GM18861 (cell line): ENCODE measurements around the gene FAAP20.

Source experiments
- ATAC-seq: cut with Tn5 transposase; IDR thresholded peaks from one replicate; pipeline ENCODE4 v1.9.1; 2021; ENCODE audit not compliant: unreplicated experiment

The FAAP20 gene

DNA sequence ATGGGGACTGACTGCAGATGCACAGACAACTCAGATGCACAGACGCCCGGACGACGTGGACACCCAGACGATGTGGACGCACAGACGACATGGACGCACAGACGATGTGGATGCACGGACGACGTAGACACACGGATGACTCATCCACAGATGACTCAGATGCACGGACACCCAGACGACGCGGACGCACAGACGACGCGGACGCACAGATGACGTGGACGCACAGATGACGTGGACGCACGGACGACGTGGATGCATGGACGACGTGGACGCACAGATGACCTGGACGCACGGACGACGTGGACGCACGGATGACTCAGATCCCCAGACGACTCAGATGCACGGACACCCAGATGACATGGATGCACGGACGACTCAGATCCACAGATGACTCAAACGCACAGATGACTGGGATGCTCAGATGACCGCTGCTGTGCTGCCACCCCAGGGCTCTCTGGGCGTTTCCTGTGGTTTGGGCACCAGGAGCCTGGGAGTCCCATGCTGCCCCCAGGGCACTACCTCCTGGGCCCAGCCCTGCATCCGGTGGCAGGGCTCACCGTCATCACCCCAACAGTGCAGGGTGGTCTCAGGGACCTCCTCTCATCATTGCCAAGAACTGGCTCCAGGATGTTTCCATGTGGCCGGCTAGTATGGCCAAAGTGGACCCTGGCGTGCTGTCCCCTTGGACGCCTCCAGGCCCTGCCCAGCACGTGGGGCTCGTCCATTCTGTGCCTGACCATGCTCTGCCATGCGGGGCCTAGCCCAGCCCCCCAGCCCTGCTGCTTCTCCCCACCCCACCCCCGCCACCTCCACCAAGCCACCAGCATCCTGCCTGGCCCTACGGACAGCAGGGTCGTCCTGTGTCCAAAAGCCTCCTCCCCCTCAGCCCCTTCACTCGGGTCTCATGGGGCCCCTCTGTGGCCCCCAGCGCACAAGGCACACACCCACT is 14.0 kb downstream of the FAAP20 start:
- no peak for ATAC-seq

DNA sequence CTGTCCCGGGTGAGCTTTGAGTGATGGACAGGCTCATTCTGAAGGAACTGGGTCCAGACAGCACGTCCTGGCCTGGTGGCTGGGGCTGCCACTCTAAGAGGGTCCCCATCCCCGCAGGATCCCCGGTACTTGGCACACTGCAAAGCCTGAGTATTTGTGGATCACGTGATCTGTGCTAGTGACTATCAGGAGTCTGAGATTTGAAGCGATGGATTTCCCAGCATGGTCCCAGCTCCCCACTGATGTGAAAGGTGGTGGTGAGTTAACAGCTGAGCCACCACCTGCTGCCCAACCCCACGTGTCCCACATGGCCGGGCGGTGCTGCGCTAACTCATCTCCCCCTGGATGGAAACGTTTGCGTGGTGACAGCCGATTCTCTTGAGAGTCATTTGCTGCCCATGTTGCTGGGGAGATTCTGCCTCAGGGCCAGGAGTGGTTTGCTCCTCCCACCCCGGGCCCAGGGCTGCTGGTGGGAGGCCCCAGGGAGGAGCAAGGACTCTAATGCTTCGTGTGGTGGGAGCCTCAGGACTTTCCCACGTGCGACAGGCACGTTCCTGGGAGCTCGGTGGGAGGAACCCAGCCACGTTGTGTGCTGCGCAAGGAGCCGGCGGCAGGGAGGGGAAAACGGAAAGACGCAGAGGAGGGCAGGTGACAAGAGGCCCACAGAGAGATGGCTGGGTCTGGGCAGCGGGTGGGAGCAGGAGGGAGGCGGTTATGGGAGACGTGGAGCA is 15.1 kb downstream of the FAAP20 start:
- no peak for ATAC-seq

DNA sequence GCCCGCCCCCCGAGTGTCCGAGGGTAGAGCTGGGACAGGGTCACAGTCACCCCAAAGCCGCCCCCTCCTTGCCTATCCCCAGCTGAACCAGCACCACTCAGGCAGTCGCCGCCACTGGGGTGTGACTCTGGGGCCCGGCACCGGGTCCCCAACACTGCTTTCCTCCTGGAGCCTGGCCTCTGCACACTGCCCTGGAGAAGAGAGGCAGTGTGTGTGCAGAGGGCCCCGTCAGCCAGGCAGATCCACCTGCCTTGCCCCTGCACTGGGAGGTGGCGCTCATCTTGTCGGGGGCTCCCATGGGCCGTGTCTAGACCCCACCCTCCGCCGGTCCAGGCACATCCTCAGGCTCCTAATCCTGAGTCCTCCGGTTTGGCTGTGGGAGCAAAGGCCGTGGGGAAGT is 15.7 kb downstream of the FAAP20 start:
- ATAC-seq = no peak

DNA sequence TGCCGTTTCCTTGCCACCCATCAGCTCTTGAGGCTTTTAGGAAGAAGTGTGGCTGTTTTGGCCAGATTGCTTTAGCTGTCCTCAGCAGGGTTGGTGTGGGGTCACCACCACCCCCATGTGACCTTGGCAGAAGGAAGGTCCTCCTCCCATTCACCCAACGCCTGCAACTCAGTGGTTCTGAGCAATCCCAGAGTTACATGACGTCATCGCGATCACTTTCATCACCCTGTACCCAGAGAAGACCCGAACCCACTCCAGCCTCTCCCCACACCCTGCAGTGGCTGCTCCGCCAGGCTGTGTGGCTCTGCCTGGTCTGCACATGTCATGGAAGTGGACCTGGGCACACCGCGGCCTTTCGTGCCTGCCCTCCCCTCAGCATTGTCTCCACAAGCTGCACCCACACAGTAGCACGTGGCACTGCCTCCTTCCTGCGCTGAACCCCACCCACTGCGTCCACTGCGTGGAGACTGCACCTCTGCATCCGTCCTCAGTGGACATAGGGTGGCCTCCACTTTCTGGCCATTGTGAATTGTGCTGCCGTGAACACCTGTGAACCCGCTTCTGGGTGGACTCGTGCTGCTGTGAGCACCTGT is 16.5 kb downstream of the FAAP20 start:
- ATAC-seq = no peak

DNA sequence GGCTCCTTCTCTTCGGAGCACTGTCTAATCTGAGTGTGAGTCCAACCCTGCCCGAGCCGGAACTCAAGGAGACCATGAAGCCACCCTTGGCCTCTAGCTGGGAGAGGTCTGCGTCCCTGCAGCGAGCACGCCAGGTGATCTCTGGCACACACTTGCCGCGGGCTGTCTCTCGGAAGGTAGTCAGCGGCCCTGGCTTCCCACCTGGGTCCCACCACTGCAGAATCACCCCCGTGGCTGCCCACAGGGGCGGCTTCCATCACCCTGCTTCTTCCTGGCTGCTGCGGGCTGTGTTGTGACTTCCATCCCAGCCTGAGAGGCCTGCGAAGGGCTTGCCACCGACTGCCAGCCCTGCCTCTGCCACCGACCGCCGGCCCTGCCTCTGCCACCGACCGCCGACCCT is 17.0 kb downstream of the FAAP20 start:
- ATAC-seq = no peak

DNA sequence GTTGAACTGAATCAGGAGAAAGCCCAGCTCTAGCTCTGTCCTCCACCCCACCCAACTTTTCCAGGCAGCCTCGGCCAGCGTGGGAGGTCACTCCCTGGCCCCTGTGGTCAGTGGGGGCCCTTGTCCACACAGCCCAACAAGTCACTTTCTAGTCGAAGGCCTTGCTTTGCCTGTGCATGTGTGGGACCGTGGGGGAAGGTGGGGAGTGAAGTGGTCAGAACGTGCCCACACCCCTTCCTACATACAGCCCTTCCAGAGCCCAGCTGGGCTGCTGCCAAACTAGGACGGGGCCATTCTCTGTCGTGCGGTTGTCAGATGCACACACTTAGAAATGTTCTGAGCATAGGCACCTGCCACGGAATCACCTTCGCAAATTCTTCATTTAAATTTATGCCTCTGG is 18.0 kb downstream of the FAAP20 start:
- ATAC-seq = no peak

DNA sequence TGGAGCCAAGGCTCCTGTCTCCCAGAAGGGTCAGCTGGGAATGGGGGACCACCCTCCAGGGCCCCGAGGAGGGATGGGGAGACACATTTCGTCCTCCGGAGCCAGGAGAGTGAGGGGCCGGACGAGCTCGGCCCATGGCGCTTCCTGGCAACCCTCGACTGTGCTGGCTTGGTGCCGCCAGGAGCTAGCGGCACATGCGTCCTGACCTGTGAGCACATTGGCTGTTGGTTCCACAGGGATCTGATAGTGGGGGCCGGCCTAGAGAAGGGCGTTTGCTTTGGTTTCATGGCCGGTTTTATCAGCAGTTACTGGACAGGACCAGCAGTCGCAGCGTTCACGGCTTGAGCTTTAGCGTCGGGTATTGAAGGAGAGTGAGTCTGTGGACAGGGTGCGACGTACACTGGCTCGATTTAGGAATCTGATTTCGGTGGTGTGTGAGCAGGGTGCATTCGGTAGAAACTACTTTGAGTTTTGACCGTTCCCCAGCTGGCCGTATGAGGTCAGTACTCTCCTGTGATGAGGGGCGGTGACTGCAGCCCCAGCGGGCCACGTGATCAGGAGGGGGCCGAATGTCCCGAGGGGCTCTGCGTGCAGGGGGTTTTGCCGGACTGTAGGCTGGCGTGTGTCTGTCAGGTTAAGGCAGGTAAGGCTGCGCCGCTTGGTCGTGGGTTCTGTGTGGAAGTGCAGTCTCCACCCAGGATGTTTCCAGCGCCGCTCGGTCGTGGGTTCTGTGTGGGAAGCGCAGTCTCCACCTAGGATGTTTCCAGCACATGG is 18.7 kb downstream of the FAAP20 start:
- no peak for ATAC-seq

DNA sequence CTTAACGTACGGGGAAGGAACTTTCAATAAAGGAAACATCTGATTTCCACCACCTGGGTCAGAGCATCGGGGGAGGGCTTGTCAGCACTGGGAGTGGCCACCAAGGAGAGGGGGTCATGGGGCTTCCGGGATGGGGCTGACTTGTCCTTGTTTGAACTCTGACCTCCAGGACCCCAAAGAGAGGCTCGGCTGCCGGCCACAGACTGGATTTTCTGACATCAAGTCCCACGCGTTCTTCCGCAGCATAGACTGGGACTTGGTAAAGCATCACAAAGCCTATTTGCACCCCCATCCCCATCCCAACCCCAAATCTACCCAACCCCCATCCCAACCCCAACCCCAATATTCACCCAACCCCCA is 19.5 kb downstream of the FAAP20 start:
- ATAC-seq = no peak

DNA sequence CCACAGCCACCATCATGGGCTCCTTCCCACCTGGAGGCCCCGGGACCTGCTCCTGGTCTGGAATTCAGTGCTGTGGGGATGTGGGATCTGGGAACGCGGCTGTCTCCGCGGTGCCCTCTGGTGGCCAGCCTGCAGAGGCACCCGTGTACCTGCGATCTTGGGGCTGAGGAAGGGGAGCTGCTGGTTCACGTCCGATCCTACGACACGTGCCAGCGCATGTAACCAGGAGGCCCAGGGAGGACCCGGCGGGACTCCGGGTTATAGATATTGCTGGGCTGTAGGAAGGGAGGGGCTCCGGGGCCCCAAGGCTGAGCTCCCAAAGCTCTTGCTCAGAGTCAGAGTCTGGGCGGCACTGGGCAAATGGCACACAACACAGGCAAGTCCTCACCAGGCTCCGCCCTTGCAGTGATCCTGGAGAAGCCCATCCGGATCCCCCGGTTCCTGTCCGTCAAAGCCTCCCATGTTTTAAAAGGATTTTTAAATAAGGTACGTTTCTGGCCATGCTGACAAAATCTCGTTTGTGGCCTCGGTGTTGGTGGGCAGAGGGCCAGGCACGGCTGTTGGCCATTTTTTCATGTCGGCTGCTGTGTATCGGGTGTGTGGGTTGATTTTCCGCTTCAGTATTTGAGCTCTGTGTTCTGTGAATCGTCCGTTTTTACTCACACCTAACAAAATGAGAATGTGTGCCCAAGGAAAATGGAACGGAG is 20.1 kb downstream of the FAAP20 start:
- no peak for ATAC-seq

DNA sequence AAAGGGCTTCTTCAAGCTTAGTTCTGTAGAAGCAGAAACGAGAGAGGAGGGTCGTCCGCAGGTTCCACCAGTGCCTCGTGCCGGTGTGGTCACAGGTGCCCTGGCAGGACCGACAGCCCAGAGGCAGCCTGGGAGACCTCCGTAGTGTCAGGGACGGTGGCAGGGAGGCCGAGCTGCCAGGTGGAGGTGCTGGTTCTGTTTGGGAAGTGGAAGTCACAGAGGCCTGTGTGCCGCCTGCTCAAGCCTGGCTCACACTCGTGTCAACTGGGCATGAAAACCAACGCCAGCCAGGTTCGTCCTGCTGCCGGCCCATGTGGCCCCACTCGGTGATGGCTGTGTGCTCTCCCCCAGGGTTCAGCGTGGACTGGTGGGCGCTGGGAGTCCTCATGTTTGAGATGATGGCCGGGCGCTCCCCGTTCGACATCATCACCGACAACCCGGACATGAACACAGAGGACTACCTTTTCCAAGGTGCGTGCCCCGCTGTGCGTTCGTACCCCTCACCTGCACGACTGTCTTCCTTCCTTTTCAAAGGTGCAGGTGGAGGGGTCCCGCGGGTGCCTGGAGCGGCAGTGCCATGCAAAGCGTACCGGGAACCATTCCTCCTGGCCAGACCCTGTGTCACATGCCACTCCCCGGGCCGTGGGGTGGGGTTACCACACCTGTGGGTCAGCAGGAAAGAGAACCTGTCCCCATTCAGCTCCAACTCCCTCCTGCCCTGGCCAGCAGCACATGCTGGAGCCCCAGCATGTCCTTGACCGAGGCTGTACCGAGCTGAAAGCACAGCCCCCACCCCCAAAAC is 20.8 kb downstream of the FAAP20 start:
- no peak for ATAC-seq

DNA sequence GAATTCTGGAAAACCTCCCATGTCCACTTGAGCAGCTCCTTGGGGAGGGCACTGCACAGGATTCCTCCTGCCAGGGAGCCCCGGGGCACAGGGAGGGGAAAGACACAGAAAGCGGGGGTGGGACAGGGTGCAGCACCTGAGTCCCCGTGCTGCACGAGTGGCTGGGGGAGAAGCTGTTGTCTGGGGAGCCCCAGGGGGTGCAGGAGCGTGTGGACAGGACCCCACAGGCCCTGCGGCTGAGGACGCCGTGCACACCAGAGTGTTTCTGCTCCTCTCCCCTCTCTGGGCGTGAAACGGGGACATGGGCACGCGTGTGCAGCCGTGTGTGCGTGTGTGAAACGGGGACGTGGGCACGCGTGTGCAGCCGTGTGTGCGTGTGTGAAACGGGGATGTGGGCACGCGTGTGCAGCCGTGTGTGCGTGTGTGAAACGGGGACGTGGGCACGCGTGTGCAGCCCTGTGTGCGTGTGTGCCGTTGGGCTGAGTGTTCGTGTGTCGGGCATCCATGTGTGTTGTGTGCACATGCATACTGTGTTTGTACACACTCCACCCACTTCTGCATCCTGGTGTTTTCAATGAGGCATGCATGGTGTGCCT is 21.9 kb downstream of the FAAP20 start:
- no peak for ATAC-seq

DNA sequence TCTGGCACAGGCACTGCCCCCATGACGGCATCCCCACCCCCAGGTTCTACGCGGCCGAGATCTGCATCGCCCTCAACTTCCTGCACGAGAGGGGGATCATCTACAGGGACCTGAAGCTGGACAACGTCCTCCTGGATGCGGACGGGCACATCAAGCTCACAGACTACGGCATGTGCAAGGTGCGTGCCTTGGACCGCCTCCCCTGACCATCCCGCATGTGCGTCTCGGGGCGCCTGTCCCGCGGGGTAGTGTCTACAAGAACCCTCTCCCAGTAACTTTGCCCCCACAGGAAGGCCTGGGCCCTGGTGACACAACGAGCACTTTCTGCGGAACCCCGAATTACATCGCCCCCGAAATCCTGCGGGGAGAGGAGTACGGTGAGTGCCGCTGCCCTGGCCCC is 22.6 kb downstream of the FAAP20 start:
- ATAC-seq = no peak

DNA sequence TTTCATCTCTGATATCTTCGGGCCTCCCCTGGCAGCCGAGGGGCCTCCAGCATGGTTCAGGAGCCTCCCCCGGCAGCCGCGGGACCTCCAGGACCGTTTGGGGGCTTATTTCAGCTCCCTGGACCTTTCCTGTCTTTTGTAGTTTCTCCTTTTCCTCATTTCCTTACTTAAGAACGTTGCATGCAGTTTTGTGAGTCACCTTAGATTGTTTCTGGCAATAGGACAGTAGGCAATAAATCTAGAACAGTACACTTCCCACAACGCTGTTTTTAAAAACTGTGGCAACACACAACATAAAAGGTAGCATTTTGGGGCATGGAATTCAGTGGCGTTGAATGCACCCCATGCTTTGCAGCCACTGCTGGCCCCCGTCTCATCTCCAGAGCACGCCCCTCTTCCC is 24.4 kb downstream of the FAAP20 start:
- no peak for ATAC-seq

DNA sequence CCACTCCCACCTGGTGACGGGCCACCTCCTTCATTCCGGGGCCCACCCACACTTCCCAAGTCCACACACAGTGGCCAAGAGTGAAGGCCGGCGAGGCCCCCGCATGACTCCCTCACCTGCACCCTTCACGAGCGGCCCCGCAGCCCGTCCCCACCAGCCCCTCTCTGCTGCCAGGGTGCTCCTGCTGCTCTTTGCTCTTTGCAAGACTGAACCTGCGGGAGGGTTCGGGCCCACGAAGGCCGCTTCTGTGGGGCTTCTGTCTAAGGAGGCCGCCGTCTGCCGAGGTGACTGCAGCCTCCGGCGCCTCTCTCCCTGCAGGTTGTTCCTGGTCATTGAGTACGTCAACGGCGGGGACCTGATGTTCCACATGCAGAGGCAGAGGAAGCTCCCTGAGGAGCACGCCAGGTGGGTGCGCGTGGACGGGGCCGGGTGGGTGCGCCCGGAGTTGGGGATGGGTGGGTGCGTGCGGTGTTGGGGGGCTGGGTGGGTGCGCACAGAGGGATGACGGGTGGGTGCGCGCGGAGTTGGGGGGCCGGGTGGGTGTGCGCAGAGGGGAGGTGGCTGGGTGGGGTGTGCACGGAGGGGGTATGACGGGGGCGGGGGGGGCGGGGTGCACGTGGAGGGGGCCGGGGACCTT is 25.3 kb downstream of the FAAP20 start:
- ATAC-seq = no peak

DNA sequence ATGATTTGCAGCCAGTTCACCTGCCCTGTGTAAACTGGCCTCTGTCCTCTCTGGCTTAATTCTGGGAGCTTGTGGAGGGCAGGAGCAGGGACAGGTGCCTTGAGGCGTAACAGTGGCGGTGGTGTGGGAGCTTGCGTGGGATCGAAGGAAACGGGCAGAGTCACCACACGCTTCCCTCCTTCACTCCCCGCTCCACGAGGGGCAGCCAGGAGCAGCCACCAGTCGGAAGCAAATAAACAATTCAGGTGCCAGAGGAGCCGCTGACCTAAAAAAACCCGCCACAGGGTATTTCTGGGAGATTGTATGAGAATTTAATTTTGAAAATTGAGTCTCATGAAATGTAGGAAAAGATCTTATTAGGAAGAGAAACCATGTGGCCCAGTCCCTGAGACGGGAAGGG is 26.0 kb downstream of the FAAP20 start:
- ATAC-seq = no peak

DNA sequence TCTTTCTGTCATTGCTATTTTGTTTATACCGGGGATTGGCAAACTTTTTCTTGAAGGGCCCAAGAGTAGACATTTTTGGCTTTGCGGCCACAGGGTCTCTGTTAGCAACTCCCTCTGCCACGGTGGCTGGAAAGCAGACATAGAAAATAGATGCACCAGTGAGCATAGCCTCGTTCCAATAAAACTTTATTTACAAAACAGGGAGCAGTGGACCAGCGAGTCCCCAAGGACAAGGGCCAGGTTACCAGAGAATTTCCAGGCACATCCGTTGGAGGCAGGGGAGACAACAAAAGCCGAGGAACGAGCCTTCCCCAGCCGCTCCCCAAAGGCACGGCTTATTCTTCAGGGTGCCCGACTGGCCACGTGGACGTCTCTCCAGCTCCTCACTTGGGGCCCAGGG is 26.5 kb downstream of the FAAP20 start:
- ATAC-seq = no peak

DNA sequence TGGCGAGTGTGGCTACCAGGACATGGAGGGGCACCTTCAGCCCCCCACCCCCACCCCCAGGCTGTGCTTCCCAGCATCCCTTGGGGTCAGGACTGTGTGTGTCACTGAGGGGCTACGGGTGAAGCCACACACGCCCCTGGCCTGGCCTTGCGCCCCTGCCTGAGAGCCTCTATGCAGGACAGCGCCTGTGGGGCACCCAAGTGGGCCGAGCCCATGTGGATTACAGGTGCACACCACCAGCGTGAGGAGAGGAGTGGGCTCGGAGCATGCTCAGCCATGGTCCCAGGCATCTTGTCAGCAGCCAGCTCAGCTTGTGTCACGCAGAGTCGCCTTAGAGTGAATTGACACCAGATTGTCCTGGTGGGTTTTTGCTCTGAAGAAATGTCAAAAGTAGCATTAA is 27.9 kb downstream of the FAAP20 start:
- ATAC-seq = no peak

DNA sequence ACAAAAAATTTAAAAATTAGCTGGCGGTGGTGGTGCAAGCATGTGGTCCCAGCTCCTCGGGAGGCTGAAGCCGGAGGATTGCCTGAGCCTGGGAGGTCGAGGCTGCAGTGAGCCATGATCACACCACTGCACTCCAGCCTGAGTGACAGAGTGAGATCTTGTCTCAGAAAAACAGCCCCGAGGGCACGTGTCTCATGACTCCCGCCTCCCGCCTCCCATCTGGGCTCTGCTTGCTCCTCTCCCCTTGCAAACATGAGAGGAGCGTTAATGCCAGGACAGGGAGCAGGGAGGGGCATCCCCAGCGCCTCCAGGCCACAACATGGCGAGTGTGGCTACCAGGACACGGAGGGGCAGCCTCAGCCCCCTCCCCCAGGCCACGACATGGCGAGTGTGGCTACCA is 28.3 kb downstream of the FAAP20 start:
- no peak for ATAC-seq

DNA sequence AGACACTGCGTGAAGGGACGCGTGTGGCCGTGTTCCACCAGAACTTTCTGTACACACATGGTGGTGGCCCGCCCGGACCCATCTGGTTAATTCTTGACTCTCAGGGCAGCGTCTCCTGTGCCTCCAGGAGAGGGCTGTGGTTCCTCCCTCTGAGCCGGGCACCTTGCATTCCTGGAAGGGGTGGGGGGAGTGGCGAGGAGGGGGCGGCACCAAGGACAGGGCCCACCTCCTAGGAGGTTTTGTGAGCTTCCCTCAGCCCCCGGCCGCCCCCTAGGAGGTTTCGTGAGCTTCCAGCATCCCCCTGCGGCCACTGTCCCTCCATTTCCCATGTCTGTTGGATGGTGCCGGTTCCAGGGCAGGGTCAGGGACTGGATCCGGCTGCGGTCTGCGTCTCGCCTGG is 28.9 kb downstream of the FAAP20 start:
- no peak for ATAC-seq
